AG09319 (cell line): Measurements from ENCODE around the gene TCERG1L.

Experiments used
- DNase-seq: peaks from one replicate; pipeline ENCODE4 v3.0.0-alpha.2; 2010; ENCODE audit warnings: low read depth; ENCODE audit errors: extremely low read depth
- TF ChIP-seq, protein P1 (sequence below): IDR thresholded peaks from 2 replicates; pipeline ENCODE4 v1.5.1; 2011; ENCODE audit warnings: low read depth, mild to moderate bottlenecking, inconsistent platforms, low read length, moderate library complexity

TCERG1L gene

GRCh38 chr10:131200856-131201470 is 110.6 kb downstream of the TCERG1L start:
- TF ChIP-seq, protein P1, sequence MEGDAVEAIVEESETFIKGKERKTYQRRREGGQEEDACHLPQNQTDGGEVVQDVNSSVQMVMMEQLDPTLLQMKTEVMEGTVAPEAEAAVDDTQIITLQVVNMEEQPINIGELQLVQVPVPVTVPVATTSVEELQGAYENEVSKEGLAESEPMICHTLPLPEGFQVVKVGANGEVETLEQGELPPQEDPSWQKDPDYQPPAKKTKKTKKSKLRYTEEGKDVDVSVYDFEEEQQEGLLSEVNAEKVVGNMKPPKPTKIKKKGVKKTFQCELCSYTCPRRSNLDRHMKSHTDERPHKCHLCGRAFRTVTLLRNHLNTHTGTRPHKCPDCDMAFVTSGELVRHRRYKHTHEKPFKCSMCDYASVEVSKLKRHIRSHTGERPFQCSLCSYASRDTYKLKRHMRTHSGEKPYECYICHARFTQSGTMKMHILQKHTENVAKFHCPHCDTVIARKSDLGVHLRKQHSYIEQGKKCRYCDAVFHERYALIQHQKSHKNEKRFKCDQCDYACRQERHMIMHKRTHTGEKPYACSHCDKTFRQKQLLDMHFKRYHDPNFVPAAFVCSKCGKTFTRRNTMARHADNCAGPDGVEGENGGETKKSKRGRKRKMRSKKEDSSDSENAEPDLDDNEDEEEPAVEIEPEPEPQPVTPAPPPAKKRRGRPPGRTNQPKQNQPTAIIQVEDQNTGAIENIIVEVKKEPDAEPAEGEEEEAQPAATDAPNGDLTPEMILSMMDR: no peak
- no peak for DNase-seq

GRCh38 chr10:131199646-131200045 is 111.9 kb downstream of the TCERG1L start:
- TF ChIP-seq, protein P1: no peak

GRCh38 chr10:131198843-131199242 is 112.7 kb downstream of the TCERG1L start:
- TF ChIP-seq, protein P1: no peak
- DNase-seq: no peak

More at GRCh38 chr10:131199646-131200045, 111.9 kb downstream of the TCERG1L start:
- no peak for DNase-seq

GRCh38 chr10:131198401-131198800 is 113.1 kb downstream of the TCERG1L start:
- TF ChIP-seq, protein P1: no peak
- DNase-seq: no peak

DNA sequence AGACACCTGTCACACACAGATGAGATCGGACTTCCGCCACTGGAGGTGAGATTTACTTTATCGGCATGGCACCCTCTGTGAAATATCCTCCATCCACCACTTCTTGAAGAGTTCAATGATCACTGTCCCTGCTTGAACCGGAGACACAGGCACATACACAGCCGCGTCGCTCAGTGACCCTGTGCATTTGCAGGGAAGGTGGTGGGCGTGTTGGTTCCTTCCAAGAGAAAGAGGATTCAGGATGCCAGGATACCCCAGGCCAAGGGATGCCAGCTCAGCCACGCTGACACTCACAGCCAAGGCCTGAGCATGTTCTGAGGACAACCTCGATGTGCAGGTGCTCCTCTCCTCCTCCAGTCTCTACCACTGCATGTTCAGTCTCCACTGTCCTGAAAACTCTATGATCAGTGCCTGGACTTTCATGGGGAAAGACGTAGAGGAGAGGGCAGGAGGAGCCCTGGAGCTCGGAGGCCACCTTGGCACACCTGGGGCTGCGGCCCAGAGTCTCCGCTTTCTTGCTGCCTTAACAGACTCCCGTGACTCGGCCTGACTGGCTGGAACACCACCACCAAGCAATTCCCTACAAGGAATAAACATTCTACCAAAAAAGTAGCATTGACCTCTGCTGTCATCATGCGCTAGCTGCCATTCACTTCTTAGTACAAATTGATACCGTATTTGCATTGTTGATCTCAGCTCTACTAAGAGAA is 115.2 kb downstream of the TCERG1L start:
- TF ChIP-seq, protein P1: no peak
- DNase-seq: no peak

DNA sequence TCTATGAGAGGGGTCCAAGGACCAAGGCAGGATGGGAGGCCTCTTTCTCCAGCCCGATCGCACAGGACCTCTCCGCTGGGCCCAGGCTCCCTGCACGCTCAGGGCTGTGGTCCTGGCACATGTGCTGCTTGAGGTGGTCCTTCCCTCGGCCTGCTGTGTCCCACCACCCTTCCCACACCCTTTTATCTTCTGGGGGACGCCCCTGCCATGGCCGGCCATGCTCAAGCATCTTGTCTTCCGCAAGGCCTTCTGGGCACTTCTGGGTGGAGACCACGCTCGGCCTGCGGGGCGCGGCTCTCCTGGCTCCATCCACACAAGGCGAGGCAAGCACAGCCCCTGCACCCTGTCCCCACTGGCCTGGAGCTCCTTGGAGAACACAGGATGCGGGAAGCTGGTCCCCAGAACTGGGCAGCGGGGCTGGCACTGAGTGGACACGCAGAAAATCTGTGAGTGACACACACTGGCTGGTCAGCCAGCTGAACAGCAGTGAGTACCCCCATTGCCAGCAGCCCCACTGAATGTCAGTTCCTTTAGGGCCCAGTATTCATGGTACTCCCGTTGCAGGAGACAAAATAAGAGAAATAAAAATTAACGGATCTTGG is 115.9 kb downstream of the TCERG1L start:
- TF ChIP-seq, protein P1: no peak
- no peak for DNase-seq

DNA sequence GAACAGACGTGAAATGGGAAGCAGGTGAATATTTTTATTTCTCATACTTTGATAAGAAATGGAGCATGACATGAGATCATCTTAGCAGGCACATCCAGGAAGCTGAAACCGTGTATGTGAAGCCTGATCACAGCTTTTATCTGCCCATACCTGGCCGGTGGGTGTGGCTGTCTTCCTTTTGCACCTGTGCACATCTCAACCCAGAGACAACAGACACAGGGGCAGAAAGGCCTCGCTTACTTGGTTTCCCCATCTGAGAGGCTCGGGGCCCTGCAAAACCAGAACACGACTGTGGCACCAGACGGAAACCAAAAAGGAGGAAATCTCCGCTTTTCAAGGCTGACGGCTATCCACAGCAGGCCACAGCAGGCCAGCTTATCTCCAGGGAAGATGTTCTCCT is 116.4 kb downstream of the TCERG1L start:
- TF ChIP-seq, protein P1: no peak
- DNase-seq: no peak
